Left lobe of liver (tissue), 2 donors: Measurements from ENCODE around the gene SIKE1. TPM values are rescaled to one million over a fixed set of nuclear protein-coding genes. Genes with fewer than 3 reads are reported as not detected.
"Not testable (repeated sequence)": the region's sequence is repeated elsewhere in the genome, so short reads cannot be mapped to it uniquely, and the experiment has no call there.

ENCODE experiments used
- ATAC-seq: fragments of 200-7000 bp; cut with Tn5 transposase; one replicate; pipeline ENCODE4 v1.9.1; 2020; ENCODE audit warnings: mild to moderate bottlenecking, moderate library complexity
- DNase-seq: peaks from one replicate; pipeline ENCODE4 v3.0.0-alpha.2; 2020; ENCODE audit warnings: low spot score
- total RNA-seq: library from RNA; stranded (reverse); gene quantifications from one replicate; pipeline ENCODE4 v1.2.1, GENCODE V29; 2021
- donor health status: DM: no; HTN: no; CAD: no; lungs with moderate emphysema.
- donor health status: DM: no; HTN: yes; CAD: no.

Gene SIKE1
- 24.3 TPM for total RNA-seq

- ATAC-seq = peak; percentile 96
- DNase-seq = peak; percentile 96
These were observed at the start of gene SIKE1 for GRCh38 chr1:114780344-114781226. SIKE1 (minus strand) TSS chr1:114780685; CDS start chr1:114780607, 78 bp downstream.

- ATAC-seq, DNase-seq: not testable (repeated sequence)
These were observed 49.6 kb upstream of the SIKE1 start for GRCh38 chr1:114830075-114830474.

- DNase-seq (no peak), ATAC-seq (no peak)
These were observed 47.8 kb upstream of the SIKE1 start for GRCh38 chr1:114828251-114828650.

- ATAC-seq (no peak), DNase-seq (no peak)
These were observed 41.5 kb upstream of the SIKE1 start for GRCh38 chr1:114821978-114822377.

GRCh38 chr1:114820392-114820791 is 39.9 kb upstream of the SIKE1 start:
- ATAC-seq = no peak
- DNase-seq = no peak

- ATAC-seq (no peak), DNase-seq (no peak)
These were observed 39.4 kb upstream of the SIKE1 start for GRCh38 chr1:114819869-114820268.

- not testable (repeated sequence) for DNase-seq, ATAC-seq
These were observed 24.0 kb upstream of the SIKE1 start for GRCh38 chr1:114804449-114804848.

GRCh38 chr1:114803001-114803400 is 22.5 kb upstream of the SIKE1 start:
- no peak for ATAC-seq
- DNase-seq = no peak

- ATAC-seq (no peak), DNase-seq (no peak)
These were observed 13.6 kb upstream of the SIKE1 start for GRCh38 chr1:114794038-114794437.

- not testable (repeated sequence) for ATAC-seq, DNase-seq
These were observed 10.1 kb upstream of the SIKE1 start for GRCh38 chr1:114790581-114790980.

GRCh38 chr1:114786440-114786839 is 6.0 kb upstream of the SIKE1 start:
- DNase-seq = not testable (repeated sequence)

GRCh38 chr1:114782476-114782875 is 2.0 kb upstream of the SIKE1 start:
- ATAC-seq = no peak

More at GRCh38 chr1:114786440-114786839, 6.0 kb upstream of the SIKE1 start:
- not testable (repeated sequence) for ATAC-seq

GRCh38 chr1:114779722-114780121 is 763 bp downstream of the SIKE1 start:
- no peak for DNase-seq
- no peak for ATAC-seq

More at GRCh38 chr1:114782476-114782875, 2.0 kb upstream of the SIKE1 start:
- no peak for DNase-seq

GRCh38 chr1:114776726-114777125 is 3.8 kb downstream of the SIKE1 start:
- not testable (repeated sequence) for ATAC-seq, DNase-seq

- DNase-seq (no peak), ATAC-seq (no peak)
These were observed 8.5 kb downstream of the SIKE1 start for GRCh38 chr1:114771992-114772391.

GRCh38 chr1:114770989-114771388 is 9.5 kb downstream of the SIKE1 start:
- ATAC-seq (no peak), DNase-seq (no peak)

GRCh38 chr1:114764689-114765088 is 15.8 kb downstream of the SIKE1 start:
- DNase-seq (no peak), ATAC-seq (no peak)

- DNase-seq (no peak), ATAC-seq (no peak)
These were observed 22.1 kb downstream of the SIKE1 start for GRCh38 chr1:114758256-114758832.

GRCh38 chr1:114757455-114758255 is 22.8 kb downstream of the SIKE1 start, which contains the start of gene CSDE1:
CSDE1 (minus strand) TSS chr1:114757984; CDS start chr1:114739890, 18,094 bp downstream.
- peak; percentile 98 for DNase-seq
- ATAC-seq = peak; percentile 93

- ATAC-seq = peak; percentile 32
- DNase-seq = no peak
These were observed 23.5 kb downstream of the SIKE1 start for GRCh38 chr1:114756949-114757454.
